KMS-11 (cell line): ENCODE measurements around the gene DPP10.

Source experiments
- H2AFZ ChIP-seq: fragments of 200-600 bp; sonication (generic); 2 replicates; pipeline ENCODE4 v1.6.1; 2016; ENCODE audit warnings: antibody characterized with exemption, mixed run types, low read depth
- H3K27ac ChIP-seq: fragments of 200-600 bp; sonication (generic); 2 replicates; pipeline ENCODE4 v1.6.1; 2016; ENCODE audit warnings: mild to moderate bottlenecking, mixed run types
- H3K27me3 ChIP-seq: fragments of 200-600 bp; sonication (generic); 2 replicates; pipeline ENCODE4 v1.6.1; 2017; ENCODE audit warnings: mild to moderate bottlenecking, low read depth, mixed run types, moderate library complexity; ENCODE audit not compliant: insufficient read depth
- H3K36me3 ChIP-seq: fragments of 200-600 bp; sonication (generic); 2 replicates; pipeline ENCODE4 v1.6.1; 2017; ENCODE audit warnings: mild to moderate bottlenecking, mixed run types; ENCODE audit not compliant: insufficient read depth
- H3K4me1 ChIP-seq: fragments of 200-600 bp; sonication (generic); 2 replicates; pipeline ENCODE4 v1.6.1; 2016; ENCODE audit warnings: mild to moderate bottlenecking, low read depth, mixed run types; ENCODE audit not compliant: poor library complexity, severe bottlenecking
- H3K4me2 ChIP-seq: fragments of 200-600 bp; sonication (generic); 2 replicates; pipeline ENCODE4 v1.7.0; 2016; ENCODE audit warnings: mild to moderate bottlenecking, mixed run types
- H3K4me3 ChIP-seq: fragments of 200-600 bp; sonication (generic); IDR thresholded peaks from 2 replicates; pipeline ENCODE4 v1.6.1; 2017; ENCODE audit warnings: low read depth, low read length, mixed read lengths; ENCODE audit not compliant: insufficient read depth
- H3K79me2 ChIP-seq: fragments of 200-600 bp; sonication (generic); 2 replicates; pipeline ENCODE4 v1.6.1; 2016; ENCODE audit warnings: low read depth, mixed run types; ENCODE audit not compliant: insufficient read depth
- H3K9ac ChIP-seq: fragments of 200-600 bp; sonication (generic); 2 replicates; pipeline ENCODE4 v1.6.1; 2016; ENCODE audit warnings: mild to moderate bottlenecking, mixed run types
- H4K20me1 ChIP-seq: fragments of 200-600 bp; sonication (generic); 2 replicates; pipeline ENCODE4 v1.6.1; 2016; ENCODE audit warnings: mild to moderate bottlenecking, mixed run types; ENCODE audit not compliant: insufficient read depth
- CTCF ChIP-seq: fragments of 200-600 bp; sonication (generic); conservative IDR thresholded peaks from 2 replicates; pipeline ENCODE4 v1.6.1; 2017; ENCODE audit warnings: low read depth, mild to moderate bottlenecking, antibody characterized with exemption, low read length, moderate library complexity, mixed read lengths

The DPP10 gene

GRCh38 chr2:115796078-115796477 lies 1353.6 kb downstream of the DPP10 start:
- no peak for TF ChIP-seq CTCF
- no peaks in the 10 kb centered on the region for H3K4me1 ChIP-seq
- no peaks in the 10 kb centered on the region for H3K79me2 ChIP-seq
- H3K9ac ChIP-seq: no peak overlapping the region
- H2AFZ ChIP-seq: no peak overlapping the region
- H4K20me1 ChIP-seq: no peaks in the 10 kb centered on the region
- H3K36me3 ChIP-seq: no peaks in the 10 kb centered on the region
- no peaks in the 10 kb centered on the region for H3K27me3 ChIP-seq
- H3K4me3 ChIP-seq: no peak overlapping the region
- no peak overlapping the region for H3K4me2 ChIP-seq
- no peak overlapping the region for H3K27ac ChIP-seq

- H3K27ac ChIP-seq: no peak overlapping the region
- no peak overlapping the region for H3K4me3 ChIP-seq
- no peak overlapping the region for H2AFZ ChIP-seq
- no peak overlapping the region for H3K9ac ChIP-seq
- H3K4me2 ChIP-seq: no peak overlapping the region
- no peaks in the 10 kb centered on the region for H3K79me2 ChIP-seq
- no peaks in the 10 kb centered on the region for H4K20me1 ChIP-seq
- no peak for TF ChIP-seq CTCF
- no peaks in the 10 kb centered on the region for H3K27me3 ChIP-seq
- H3K4me1 ChIP-seq: no peaks in the 10 kb centered on the region
- H3K36me3 ChIP-seq: no peaks in the 10 kb centered on the region
These were observed 1364.8 kb downstream of the DPP10 start for GRCh38 chr2:115807276-115807675.

GRCh38 chr2:115825912-115826311 lies 1383.5 kb downstream of the DPP10 start:
- H2AFZ ChIP-seq: no peak overlapping the region
- no peaks in the 10 kb centered on the region for H3K79me2 ChIP-seq
- no peak overlapping the region for H3K4me2 ChIP-seq
- H3K4me3 ChIP-seq: no peak overlapping the region
- H3K27me3 ChIP-seq: no peaks in the 10 kb centered on the region
- H3K36me3 ChIP-seq: no peaks in the 10 kb centered on the region
- H4K20me1 ChIP-seq: no peaks in the 10 kb centered on the region
- no peak overlapping the region for H3K9ac ChIP-seq
- H3K4me1 ChIP-seq: no peaks in the 10 kb centered on the region
- no peak for TF ChIP-seq CTCF
- no peak overlapping the region for H3K27ac ChIP-seq

- no peaks in the 10 kb centered on the region for H3K36me3 ChIP-seq
- H3K4me3 ChIP-seq: no peak overlapping the region
- no peaks in the 10 kb centered on the region for H3K4me1 ChIP-seq
- no peak overlapping the region for H2AFZ ChIP-seq
- H3K27me3 ChIP-seq: no peaks in the 10 kb centered on the region
- no peak for TF ChIP-seq CTCF
- H3K4me2 ChIP-seq: no peak overlapping the region
- no peaks in the 10 kb centered on the region for H3K79me2 ChIP-seq
- no peaks in the 10 kb centered on the region for H4K20me1 ChIP-seq
- no peak overlapping the region for H3K27ac ChIP-seq
- H3K9ac ChIP-seq: no peak overlapping the region
These were observed 1390.8 kb downstream of the DPP10 start for GRCh38 chr2:115833196-115833595.
